Large intestine (tissue), 3 donors: ENCODE measurements around the gene SEMA4D. TPM values are rescaled to one million over a fixed set of nuclear protein-coding genes. Genes with fewer than 3 reads are reported as not detected.
"Not testable (repeated sequence)": the region's sequence is repeated elsewhere in the genome, so short reads cannot be mapped to it uniquely, and the experiment has no call there.

Experiments
- DNase-seq, 2 donors: peaks; one replicate each; pipeline versions ENCODE4 v3.0.0 to v3.0.0-alpha.2; 2013
- H3K27ac ChIP-seq: one replicate; pipeline ENCODE4 v1.5.1; 2013; ENCODE audit warnings: low read length
- H3K27me3 ChIP-seq: 2 replicates; pipeline ENCODE4 v1.6.1; 2013; ENCODE audit warnings: low read length; ENCODE audit not compliant: control insufficient read depth, insufficient read depth
- H3K36me3 ChIP-seq: 2 replicates; pipeline ENCODE4 v1.6.1; 2013; ENCODE audit warnings: low read length; ENCODE audit not compliant: control insufficient read depth, insufficient read depth
- H3K4me1 ChIP-seq: one replicate; pipeline ENCODE4 v1.6.1; 2013; ENCODE audit warnings: low read length; ENCODE audit not compliant: control insufficient read depth, insufficient read depth
- H3K4me3 ChIP-seq: one replicate; pipeline ENCODE4 v1.5.1; 2013; ENCODE audit warnings: low read length
- H3K9me3 ChIP-seq: one replicate; pipeline ENCODE4 v1.6.1; 2013; ENCODE audit warnings: mild to moderate bottlenecking, low read depth, low read length, moderate library complexity; ENCODE audit not compliant: control insufficient read depth
- WGBS: methylation state at CpG from one replicate; pipeline ENCODE4 v1.1.5; 2013; ENCODE audit warnings: low lambda C conversion rate; ENCODE audit not compliant: insufficient coverage; 5-methylcytosine and 5-hydroxymethylcytosine counted together
- polyA plus RNA-seq: library from polyadenylated mRNA; unstranded; fragments of 120-200 nt; gene quantifications from one replicate; pipeline ENCODE4 v1.2.1, GENCODE V29; 2013

SEMA4D gene
- polyA plus RNA-seq, 1 donor, result 32.8 TPM

- H3K27ac ChIP-seq, result no peak overlapping the region
- no CpG with 5 or more reads among the region's 9 CpGs for whole genome bisulfite sequencing
- DNase-seq, result no peak
- H3K4me1 ChIP-seq, result no peaks in the 10 kb centered on the region
- H3K27me3 ChIP-seq, result no peaks in the 10 kb centered on the region
- no peaks in the 10 kb centered on the region for H3K9me3 ChIP-seq
- H3K36me3 ChIP-seq, result peaks cover 93% of the 10 kb centered on the region
- H3K4me3 ChIP-seq, result no peak overlapping the region
Observed at GRCh38 chr9:89346696-89347095, 151.2 kb downstream of the SEMA4D start.

- Histone ChIP-seq H3K27me3 (no peaks in the 10 kb centered on the region), H3K36me3 (peaks cover 87% of the 10 kb centered on the region), H3K9me3 (no peaks in the 10 kb centered on the region), H3K27ac (no peak overlapping the region), H3K4me1 (no peaks in the 10 kb centered on the region), H3K4me3 (no peak overlapping the region)
- WGBS, result no CpG with 5 or more reads among the region's 5 CpGs
- no peak for DNase-seq
Observed at GRCh38 chr9:89345476-89345875, 152.4 kb downstream of the SEMA4D start.

- peaks cover 88% of the 10 kb centered on the region for H3K36me3 ChIP-seq
- H3K27ac ChIP-seq, H3K27me3 ChIP-seq, H3K4me1 ChIP-seq, DNase-seq, H3K4me3 ChIP-seq, H3K9me3 ChIP-seq: not testable (repeated sequence)
- whole genome bisulfite sequencing, result no CpG with 5 or more reads among the region's 7 CpGs
Observed at GRCh38 chr9:89343812-89344211, 154.1 kb downstream of the SEMA4D start.

- no peak for DNase-seq
- Histone ChIP-seq H3K4me3 (no peak overlapping the region), H3K4me1 (no peaks in the 10 kb centered on the region), H3K27ac (no peak overlapping the region), H3K9me3 (no peaks in the 10 kb centered on the region), H3K36me3 (peaks cover 80% of the 10 kb centered on the region), H3K27me3 (no peaks in the 10 kb centered on the region)
- 100% methylated on average over 1 of the region's 1 CpG for WGBS
Observed at GRCh38 chr9:89342948-89343347, 155.0 kb downstream of the SEMA4D start.

- Histone ChIP-seq H3K27ac (no peak overlapping the region), H3K4me1 (no peaks in the 10 kb centered on the region), H3K9me3 (no peaks in the 10 kb centered on the region), H3K4me3 (no peak overlapping the region), H3K36me3 (peaks cover 80% of the 10 kb centered on the region), H3K27me3 (no peaks in the 10 kb centered on the region)
- DNase-seq, result no peak
- no CpG with 5 or more reads among the region's 6 CpGs for WGBS
Observed at GRCh38 chr9:89342213-89342612, 155.7 kb downstream of the SEMA4D start.

GRCh38 chr9:89340332-89340731 lies 157.6 kb downstream of the SEMA4D start:
- Histone ChIP-seq H3K27ac (no peak overlapping the region), H3K36me3 (peaks cover 70% of the 10 kb centered on the region), H3K27me3 (no peaks in the 10 kb centered on the region), H3K4me3 (no peak overlapping the region), H3K9me3 (no peaks in the 10 kb centered on the region), H3K4me1 (no peaks in the 10 kb centered on the region)
- no peak for DNase-seq
- no CpG with 5 or more reads among the region's 3 CpGs for WGBS

- 100% methylated on average over 1 of the region's 2 CpGs for WGBS
- no peak overlapping the region for H3K27ac ChIP-seq
- H3K27me3 ChIP-seq, result no peaks in the 10 kb centered on the region
- no peak for DNase-seq
- H3K36me3 ChIP-seq, result peaks cover 67% of the 10 kb centered on the region
- H3K4me1 ChIP-seq, result no peaks in the 10 kb centered on the region
- no peaks in the 10 kb centered on the region for H3K9me3 ChIP-seq
- H3K4me3 ChIP-seq, result no peak overlapping the region
Observed at GRCh38 chr9:89339807-89340206, 158.1 kb downstream of the SEMA4D start.

- no peak for DNase-seq
- H3K36me3 ChIP-seq, result peaks cover 72% of the 10 kb centered on the region
- H3K9me3 ChIP-seq, result no peaks in the 10 kb centered on the region
- no peaks in the 10 kb centered on the region for H3K27me3 ChIP-seq
- WGBS, result no CpG with 5 or more reads among the region's 7 CpGs
- no peak overlapping the region for H3K4me3 ChIP-seq
- no peaks in the 10 kb centered on the region for H3K4me1 ChIP-seq
- no peak overlapping the region for H3K27ac ChIP-seq
Observed at GRCh38 chr9:89330513-89330912, 167.4 kb downstream of the SEMA4D start.

- Histone ChIP-seq H3K27me3 (no peaks in the 10 kb centered on the region), H3K4me1 (no peaks in the 10 kb centered on the region), H3K36me3 (peaks cover 69% of the 10 kb centered on the region), H3K27ac (no peak overlapping the region), H3K4me3 (no peak overlapping the region), H3K9me3 (no peaks in the 10 kb centered on the region)
- no peak for DNase-seq
Observed at GRCh38 chr9:89329917-89330316, 168.0 kb downstream of the SEMA4D start.

GRCh38 chr9:89328064-89328463 lies 169.8 kb downstream of the SEMA4D start:
- DNase-seq, result no peak
- Histone ChIP-seq H3K9me3 (no peaks in the 10 kb centered on the region), H3K27me3 (no peaks in the 10 kb centered on the region), H3K4me3 (no peak overlapping the region), H3K27ac (no peak overlapping the region), H3K36me3 (peaks cover 52% of the 10 kb centered on the region), H3K4me1 (peaks cover 10% of the 10 kb centered on the region)
- 98% methylated on average over 5 of the region's 8 CpGs for WGBS

- Histone ChIP-seq H3K36me3 (peaks cover 45% of the 10 kb centered on the region), H3K9me3 (no peaks in the 10 kb centered on the region), H3K27me3 (no peaks in the 10 kb centered on the region), H3K4me3 (no peak overlapping the region), H3K4me1 (peaks cover 11% of the 10 kb centered on the region), H3K27ac (no peak overlapping the region)
- 86% methylated on average over 1 of the region's 3 CpGs for WGBS
- DNase-seq, result no peak
Observed at GRCh38 chr9:89325733-89326132, 172.2 kb downstream of the SEMA4D start.
